SK-N-SH (cell line): Measurements from ENCODE around the gene SCGB1C1. TPM values are rescaled to one million over a fixed set of nuclear protein-coding genes. Genes with fewer than 3 reads are reported as not detected.

ENCODE experiments used
- CTCF ChIA-PET: fragments of 300-600, 350-600 bp; formaldehyde crosslinking; extraction: SDS; loops from one replicate; lab custom pipeline; 2021; lab: Yijun Ruan, JAX
- POLR2A ChIA-PET: fragments of 350-600 bp; sonication (Branson Sonifier 250); formaldehyde crosslinking; extraction: SDS; loops from one replicate; lab custom pipeline; 2020; ENCODE audit warnings: antibody characterized with exemption, inconsistent platforms; lab: Yijun Ruan, JAX
- DNase-seq: peaks from one replicate; pipeline ENCODE4 v3.0.0; 2012
- H2AFZ ChIP-seq: fragments of 200-600 bp; sonication (generic); 2 replicates; pipeline ENCODE4 v1.8.1; 2016; ENCODE audit warnings: antibody characterized with exemption, mild to moderate bottlenecking, low read depth
- H3F3A ChIP-seq: fragments of 200-600 bp; sonication (generic); replicated peaks from 2 replicates; pipeline ENCODE3; 2016; ENCODE audit warnings: antibody characterized with exemption, mild to moderate bottlenecking; ENCODE audit not compliant: insufficient read depth
- H3K27ac ChIP-seq, 2 experiments: fragments of 200-500 bp in 1 of 2; fragments of 200-600 bp in 1 of 2; sonication (Bioruptor generic) in 1 of 2; sonication (generic), shearing (Covaris generic) in 1 of 2; 2 replicates each; pipeline versions ENCODE4 v1.5.1 to v1.6.1; 2014 to 2016; ENCODE audit warnings: low read depth in 2 of 2, inconsistent platforms in 1 of 2, low read length in 1 of 2, mild to moderate bottlenecking in 1 of 2, mixed read lengths in 1 of 2
- H3K27me3 ChIP-seq: fragments of 200-600 bp; sonication (generic), shearing (Covaris generic); 2 replicates; pipeline ENCODE4 v1.6.1; 2016; ENCODE audit warnings: mixed run types; ENCODE audit not compliant: insufficient read depth
- H3K36me3 ChIP-seq, 2 experiments: fragments of 200-500 bp in 1 of 2; fragments of 200-600 bp in 1 of 2; sonication (Bioruptor generic) in 1 of 2; sonication (generic) in 1 of 2; replicated peaks in 1 of 2; 2 replicates each; pipeline versions ENCODE3 to v1.5.1; 2014 to 2016; ENCODE audit warnings: low read length in 1 of 2, mild to moderate bottlenecking in 1 of 2; ENCODE audit not compliant: insufficient read depth in 2 of 2, control insufficient read depth in 1 of 2
- H3K4me1 ChIP-seq, 2 experiments: fragments of 200-500 bp in 1 of 2; fragments of 200-600 bp in 1 of 2; sonication (Bioruptor generic) in 1 of 2; sonication (generic), shearing (Covaris generic) in 1 of 2; 2 replicates each; pipeline versions ENCODE4 v1.5.1 to v1.6.1; 2014 to 2016; ENCODE audit warnings: low read depth in 1 of 2, low read length in 1 of 2, mixed run types in 1 of 2; ENCODE audit not compliant: insufficient read depth in 2 of 2, control insufficient read depth in 1 of 2
- H3K4me2 ChIP-seq: fragments of 200-600 bp; sonication (generic), shearing (Covaris generic); 2 replicates; pipeline ENCODE4 v1.6.1; 2017; ENCODE audit warnings: mixed run types
- H3K4me3 ChIP-seq, 2 experiments: fragments of 200-500 bp in 1 of 2; fragments of 200-600 bp in 1 of 2; sonication (Bioruptor generic) in 1 of 2; sonication (generic), shearing (Covaris generic) in 1 of 2; 2 replicates each; pipeline versions ENCODE4 v1.5.1 to v1.8.1; 2014 to 2016; ENCODE audit warnings: low read depth in 2 of 2, inconsistent platforms in 1 of 2, low read length in 1 of 2, mild to moderate bottlenecking in 1 of 2, mixed read lengths in 1 of 2, moderate library complexity in 1 of 2
- H3K79me2 ChIP-seq: fragments of 200-600 bp; sonication (generic); 2 replicates; pipeline ENCODE4 v1.8.1; 2017; ENCODE audit warnings: mild to moderate bottlenecking; ENCODE audit not compliant: insufficient read depth
- H3K9ac ChIP-seq: fragments of 200-600 bp; sonication (generic); 2 replicates; pipeline ENCODE4 v1.6.1; 2017; ENCODE audit warnings: mixed run types
- H3K9me2 ChIP-seq: fragments of 200-600 bp; sonication (generic); 2 replicates; pipeline ENCODE4 v1.6.1; 2017; ENCODE audit warnings: mixed run types
- H3K9me3 ChIP-seq: fragments of 200-600 bp; sonication (generic); 2 replicates; pipeline ENCODE4 v1.6.1; 2017; ENCODE audit warnings: mixed run types, mild to moderate bottlenecking, moderate library complexity
- H4K20me1 ChIP-seq: fragments of 200-600 bp; sonication (generic); 2 replicates; pipeline ENCODE4 v1.6.1; 2017; ENCODE audit warnings: mild to moderate bottlenecking, mixed run types; ENCODE audit not compliant: insufficient read depth
- CHD2 ChIP-seq: fragments of 150-350 bp; IDR thresholded peaks from 2 replicates; pipeline ENCODE4 v1.6.1; 2018; ENCODE audit warnings: low read length; ENCODE audit not compliant: partially characterized antibody
- FOSL2 ChIP-seq: IDR thresholded peaks from 2 replicates; pipeline ENCODE4 v1.4.0; 2012; ENCODE audit warnings: low read depth, mild to moderate bottlenecking, moderate library complexity, borderline replicate concordance
- FOXJ3 ChIP-seq: sonication (generic); formaldehyde crosslinking; IDR thresholded peaks from 2 replicates; pipeline ENCODE4 v1.5.1; 2020; ENCODE audit warnings: mild to moderate bottlenecking, missing genetic modification reagents
- IRF3 ChIP-seq: fragments of 150-350 bp; IDR thresholded peaks from 2 replicates; pipeline ENCODE4 v1.6.1; 2016; ENCODE audit warnings: mild to moderate bottlenecking, low read depth, low read length
- MXI1 ChIP-seq: IDR thresholded peaks from 2 replicates; pipeline ENCODE4 v1.6.1; 2012; ENCODE audit warnings: mild to moderate bottlenecking, low read depth, low read length, improper control_type of control experiment
- NFIC ChIP-seq: IDR thresholded peaks from 2 replicates; pipeline ENCODE4 v1.4.0; 2012; ENCODE audit warnings: borderline replicate concordance
- NRF1 ChIP-seq: IDR thresholded peaks from 2 replicates; pipeline ENCODE4 v1.6.1; 2012; ENCODE audit warnings: low read depth, mild to moderate bottlenecking, low read length
- PBX3 ChIP-seq: IDR thresholded peaks from 2 replicates; pipeline ENCODE4; 2012
- POLR2AphosphoS5 ChIP-seq: IDR thresholded peaks from 2 replicates; pipeline ENCODE4 v1.6.1; 2012; ENCODE audit warnings: low read depth, low read length
- RCOR1 ChIP-seq: fragments of 150-350 bp; IDR thresholded peaks from 2 replicates; pipeline ENCODE4 v1.6.1; 2017; ENCODE audit warnings: antibody characterized with exemption, low read length
- SIN3A ChIP-seq: IDR thresholded peaks from 2 replicates; pipeline ENCODE4 v1.6.1; 2012; ENCODE audit warnings: low read depth, mild to moderate bottlenecking, low read length, moderate library complexity, borderline replicate concordance
- SMC3 ChIP-seq: IDR thresholded peaks from 2 replicates; pipeline ENCODE4 v1.6.1; 2012; ENCODE audit warnings: low read depth, low read length, improper control_type of control experiment
- TAF1 ChIP-seq: IDR thresholded peaks from 2 replicates; pipeline ENCODE4 v1.6.1; 2012; ENCODE audit warnings: low read depth, mild to moderate bottlenecking, low read length, moderate library complexity, borderline replicate concordance
- TCF12 ChIP-seq: IDR thresholded peaks from 2 replicates; pipeline ENCODE4 v1.4.0; 2012
- USF1 ChIP-seq: IDR thresholded peaks from 2 replicates; pipeline ENCODE4 v1.4.0; 2012; ENCODE audit warnings: low read depth, borderline replicate concordance
- ZBTB33 ChIP-seq: IDR thresholded peaks from 2 replicates; pipeline ENCODE4 v1.4.0; 2012; ENCODE audit warnings: low read depth, borderline replicate concordance
- WGBS: methylation state at CpG from one replicate; pipeline ENCODE4 v1.1.6; 2017; ENCODE audit warnings: low lambda C conversion rate; 5-methylcytosine and 5-hydroxymethylcytosine counted together
- polyA plus RNA-seq, 3 experiments: library from polyadenylated mRNA; depleted of rRNA; stranded (reverse); fragments of >200 nt; gene quantifications; 2 replicates each; pipeline ENCODE4 v1.2.3, GENCODE V29; 2012

SCGB1C1 gene
- polyA plus RNA-seq, 1 of the 3 experiments (the other 2 are of a cell fraction) = not detected

GRCh38 chr11:198236-198806, 5.4 kb downstream of the SCGB1C1 start:
- Histone ChIP-seq H3K9me3 (no peaks in the 10 kb centered on the region), H3K9ac (no peak overlapping the region), H2AFZ (no peak overlapping the region), H3K27ac (no peak overlapping the region), H4K20me1 (peaks cover 9% of the 10 kb centered on the region), H3K4me3 (no peak overlapping the region), H3K36me3 (peaks cover 8 to 13% of the 10 kb centered on the region in 2 experiments), H3K27me3 (no peaks in the 10 kb centered on the region), H3K4me1 (no peaks in the 10 kb centered on the region), H3K4me2 (no peak overlapping the region), H3K79me2 (peaks cover under 1% of the 10 kb centered on the region; the same call in 1 of the 2 replicates), H3F3A (no peaks in the 10 kb centered on the region), H3K9me2 (no peaks in the 10 kb centered on the region)
- 81% methylated on average over 13 of the region's 21 CpGs for WGBS
- CTCF ChIA-PET = interaction anchor here (1.2 kb wide), 2 partner anchors 52 to 321 kb away, joined by 3 to 5 read pairs; no protein-coding TSS in a partner anchor
- no peak for TF ChIP-seq CHD2
- TF ChIP-seq TCF12 = no peak
- no peak for TF ChIP-seq SIN3A
- TF ChIP-seq MXI1 = no peak
- TF ChIP-seq ZBTB33 = no peak
- no peak for TF ChIP-seq FOXJ3 (CRISPR knock-in tag)
- no peak for TF ChIP-seq SMC3
- TF ChIP-seq FOSL2 = no peak
- no peak for TF ChIP-seq IRF3
- TF ChIP-seq POLR2AphosphoS5 = no peak
- no peak for TF ChIP-seq USF1
- TF ChIP-seq RCOR1 = no peak
- no peak for TF ChIP-seq NFIC
- no peak for TF ChIP-seq PBX3
- no peak for TF ChIP-seq NRF1
- no peak for TF ChIP-seq TAF1
- DNase-seq = no peak
- POLR2A ChIA-PET = no interaction called here
